ENCODE results near the gene ACTMAP.
"Not testable (repeated sequence)": the region's sequence is repeated elsewhere in the genome, so short reads cannot be mapped to it uniquely, and the experiment has no call there.

Gene ACTMAP

DNA sequence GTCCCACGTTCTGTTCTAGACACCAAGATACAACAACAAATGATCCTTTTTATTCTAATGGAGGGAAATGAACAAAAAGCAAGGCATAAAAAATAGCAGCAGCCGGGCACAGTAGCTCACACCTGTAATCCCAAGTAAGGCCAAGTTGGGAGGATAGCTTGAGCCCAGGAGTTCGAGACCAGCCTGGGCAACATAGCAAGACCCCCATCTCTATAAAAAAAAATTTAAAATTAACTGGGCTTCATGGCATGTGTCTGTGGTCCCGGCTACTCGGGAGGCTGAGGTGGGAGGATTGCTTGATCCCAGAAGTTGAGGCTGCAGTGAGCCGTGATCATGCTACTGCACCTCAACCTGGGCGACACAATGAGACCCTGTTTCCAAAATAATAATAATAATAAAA is 26.1 kb upstream of the ACTMAP start:
- no peak for DNase-seq (ENCODE audit: low read depth)

GRCh38 chr19:40775632-40776022 is 25.4 kb upstream of the ACTMAP start:
- DNase-seq (ENCODE audit: low read depth), result no peak

- no peak for DNase-seq (ENCODE audit: low read depth)
These were observed 24.8 kb upstream of the ACTMAP start, which contains the start of gene MIA for GRCh38 chr19:40774916-40775631. Gene MIA (plus strand): TSS chr19:40775521. CDS start chr19:40775543, 22 bp downstream.

DNA sequence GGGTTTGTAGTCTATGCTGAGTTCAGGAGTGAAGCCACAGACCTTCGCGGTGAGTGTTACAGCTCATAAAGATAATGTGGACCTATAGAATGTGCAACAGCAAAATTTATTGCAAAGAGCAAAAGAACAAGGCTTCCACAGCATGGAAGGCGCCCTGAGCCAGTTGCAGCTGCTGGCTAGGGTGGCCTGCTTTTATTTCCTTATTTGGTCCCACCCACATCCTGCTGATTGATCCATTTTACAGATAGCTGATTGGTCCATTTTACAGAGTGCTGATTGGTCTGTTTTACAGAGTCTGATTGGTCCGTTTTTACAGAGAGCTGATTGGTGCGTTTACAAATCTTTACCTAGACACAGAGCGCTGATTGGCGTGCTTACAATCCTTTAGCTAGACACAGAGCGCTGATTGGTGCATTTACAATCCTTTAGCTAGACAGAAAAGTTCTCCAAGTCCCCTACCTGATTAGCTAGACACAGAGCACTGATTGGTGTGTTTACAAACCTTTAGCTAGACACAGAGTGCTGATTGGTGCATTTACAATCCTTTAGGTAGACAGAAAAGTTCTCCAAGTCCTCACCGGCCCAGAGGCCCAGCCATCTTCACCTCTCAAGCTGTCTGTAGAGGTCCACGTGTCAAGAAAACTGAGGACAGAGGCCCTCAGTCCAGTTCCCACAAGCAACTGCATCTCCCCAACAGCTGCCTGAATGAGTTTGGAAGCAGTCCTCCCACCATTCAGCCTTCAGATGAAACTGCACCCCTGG is 21.0 kb upstream of the ACTMAP start:
- DNase-seq (ENCODE audit: low read depth), result not testable (repeated sequence)

DNA sequence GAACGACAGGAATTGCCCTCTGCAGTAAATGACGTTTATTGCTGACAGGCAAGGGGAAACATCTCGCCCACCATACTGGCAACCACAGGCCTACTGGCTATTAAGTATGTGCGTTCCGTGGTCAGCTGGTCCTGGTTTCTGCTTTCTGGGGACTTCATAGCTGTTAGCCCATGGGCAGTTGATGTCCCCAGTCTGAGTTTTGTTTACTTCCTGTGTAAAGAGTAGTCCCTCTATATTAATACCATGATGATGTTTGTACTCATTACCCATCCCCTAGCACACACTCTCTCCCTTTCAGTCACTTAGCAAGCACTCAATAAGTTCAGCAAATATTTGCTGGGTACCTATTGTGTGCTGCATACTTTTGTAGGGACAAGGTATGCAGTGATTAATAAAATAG is 18.6 kb upstream of the ACTMAP start:
- DNase-seq (ENCODE audit: low read depth), result no peak

DNA sequence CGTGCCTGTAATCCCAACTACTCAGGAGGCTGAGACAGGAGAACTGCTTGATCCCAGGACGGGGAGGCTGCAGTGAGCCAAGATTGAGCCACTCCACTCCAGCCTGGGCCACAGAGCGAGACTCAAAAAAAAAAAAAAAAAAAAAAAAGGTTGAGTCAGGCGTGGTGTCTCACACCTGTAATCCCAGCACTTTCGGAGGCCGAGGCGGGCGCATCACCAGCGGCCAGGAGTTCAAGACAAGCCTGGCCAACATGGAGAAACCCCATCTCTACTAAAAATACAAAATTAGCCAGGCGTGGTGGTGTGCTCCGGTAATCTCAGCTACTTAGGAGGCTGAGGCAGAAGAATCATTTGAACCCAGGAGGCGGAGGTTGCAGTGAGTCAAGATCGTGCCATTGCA is 16.1 kb upstream of the ACTMAP start:
- not testable (repeated sequence) for DNase-seq (ENCODE audit: low read depth)

- no peak for DNase-seq (ENCODE audit: low read depth)
These were observed 13.7 kb upstream of the ACTMAP start for GRCh38 chr19:40763963-40764362.

GRCh38 chr19:40763526-40763925 is 13.2 kb upstream of the ACTMAP start:
- no peak for DNase-seq (ENCODE audit: low read depth)

DNA sequence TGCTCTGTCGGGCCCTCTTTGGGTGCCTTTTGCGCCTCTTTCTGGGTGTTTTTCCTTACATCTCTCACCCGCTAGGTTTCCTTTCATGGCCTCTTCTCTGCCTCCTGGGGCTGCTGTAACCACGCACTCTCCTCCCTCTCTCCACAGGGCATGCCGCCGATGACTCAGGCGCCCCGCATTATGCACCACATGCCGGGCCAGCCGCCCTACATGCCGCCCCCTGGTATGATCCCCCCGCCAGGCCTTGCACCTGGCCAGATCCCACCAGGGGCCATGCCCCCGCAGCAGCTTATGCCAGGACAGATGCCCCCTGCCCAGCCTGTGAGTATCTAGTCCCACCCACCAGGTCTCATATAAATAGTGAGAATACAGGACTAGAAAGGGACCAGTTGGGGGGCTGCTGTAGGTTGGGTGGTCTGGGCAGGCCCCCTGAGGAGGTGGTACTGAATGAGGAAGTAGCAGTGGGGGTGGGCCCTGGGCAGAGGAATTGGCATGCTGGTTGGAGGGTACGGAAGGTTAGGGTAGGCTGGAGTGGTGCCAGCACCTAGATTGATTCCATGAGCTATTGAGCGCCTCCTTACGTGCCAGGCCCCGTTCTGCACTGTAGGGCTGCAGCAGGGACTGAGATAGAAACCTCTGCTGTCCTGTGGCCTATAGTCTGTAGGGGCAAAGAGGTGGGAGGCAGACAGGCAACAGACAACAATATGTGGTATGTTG is 12.6 kb upstream of the ACTMAP start:
- DNase-seq (ENCODE audit: low read depth), result no peak

- no peak for DNase-seq (ENCODE audit: low read depth)
These were observed 9.1 kb upstream of the ACTMAP start for GRCh38 chr19:40759352-40759751.

DNA sequence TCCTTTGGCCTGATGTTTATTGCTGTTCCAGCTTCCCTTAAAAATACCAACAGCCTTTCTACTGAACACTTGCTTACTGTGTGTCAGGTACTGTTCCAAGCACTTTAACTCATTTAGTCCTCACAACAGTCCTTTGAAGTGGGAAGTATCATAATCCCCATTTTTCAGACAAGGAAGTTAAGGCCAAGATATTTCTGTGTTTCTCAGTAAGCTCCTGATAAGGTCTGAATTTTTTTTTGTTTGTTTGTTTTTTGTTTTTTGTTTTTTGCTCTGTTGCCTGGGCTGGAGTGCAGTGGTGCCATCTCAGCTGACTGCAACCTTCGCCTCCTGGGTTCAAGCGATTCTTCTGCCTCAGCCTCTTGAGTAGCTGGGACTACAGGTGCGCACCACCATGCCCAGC is 8.2 kb upstream of the ACTMAP start:
- DNase-seq (ENCODE audit: low read depth), result no peak

GRCh38 chr19:40756502-40757110 is 6.3 kb upstream of the ACTMAP start:
- no peak for DNase-seq (ENCODE audit: low read depth)

DNA sequence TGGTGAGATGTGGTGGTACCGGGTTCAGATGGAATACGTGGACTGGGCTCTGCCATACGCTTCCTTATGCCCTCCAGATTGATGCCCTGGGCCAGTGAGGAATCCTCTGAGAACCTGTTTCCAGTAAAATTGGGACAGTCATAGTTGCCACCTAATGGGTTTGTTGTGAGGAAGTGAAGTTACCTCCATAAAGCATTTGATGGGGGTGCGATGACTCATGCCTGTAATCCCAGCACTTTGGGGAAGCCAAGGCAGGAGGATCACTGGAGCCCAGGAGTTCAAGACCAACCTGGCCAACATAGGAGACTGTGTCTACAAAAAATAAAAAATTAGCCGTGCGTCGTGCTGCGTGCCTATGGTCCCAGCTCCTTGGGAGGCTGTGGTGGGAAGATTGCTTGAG is 5.5 kb upstream of the ACTMAP start:
- no peak for DNase-seq (ENCODE audit: low read depth)

DNA sequence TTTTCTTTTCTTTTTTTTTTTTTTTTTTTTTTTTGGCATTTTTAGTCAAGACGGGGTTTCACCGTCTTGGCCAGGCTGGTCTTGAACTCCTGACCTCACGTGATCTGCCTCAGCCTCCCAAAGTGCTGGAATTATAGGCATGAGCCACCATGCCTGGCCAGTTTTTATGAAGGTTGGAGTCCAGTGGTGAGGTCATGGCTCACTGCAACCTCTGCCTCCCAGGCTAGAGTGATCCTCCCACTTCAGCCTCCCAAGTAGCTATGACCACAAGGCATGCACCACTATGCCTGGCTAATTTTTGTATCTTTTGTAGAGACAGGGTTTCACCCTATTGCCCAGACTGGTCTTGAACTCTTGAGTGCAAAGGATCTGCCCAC is 5.0 kb upstream of the ACTMAP start:
- DNase-seq (ENCODE audit: low read depth), result no peak

DNA sequence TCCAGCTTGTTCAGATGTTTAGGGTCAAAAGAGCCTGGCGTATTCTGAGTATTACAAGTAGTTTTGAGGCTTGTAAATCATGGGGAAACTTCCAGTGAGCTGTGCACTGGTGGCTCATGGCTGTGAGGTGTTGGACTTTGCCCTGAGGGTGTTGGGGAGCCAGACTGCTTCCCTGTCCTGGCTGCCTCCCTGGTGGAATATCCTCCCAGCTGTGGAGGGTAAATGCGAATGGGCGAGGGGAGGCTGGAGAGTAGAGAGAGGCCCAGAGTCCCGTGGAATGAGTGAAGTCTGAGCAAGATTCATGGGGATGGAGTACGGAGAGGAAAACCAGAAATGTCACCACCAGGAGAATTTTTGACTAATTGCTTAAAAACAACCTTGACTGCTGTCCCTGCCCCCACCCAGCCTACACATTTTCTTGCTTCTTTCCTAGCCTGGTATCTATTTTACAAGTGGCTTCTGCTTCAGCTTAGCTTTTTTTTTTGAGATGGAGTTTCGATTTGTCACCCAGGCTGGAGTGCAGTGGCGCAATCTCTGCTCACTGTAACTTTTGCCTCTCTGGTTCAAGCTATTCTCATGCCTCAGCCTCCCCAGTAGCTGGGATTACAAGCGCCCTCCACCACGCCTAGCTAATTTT is 4.5 kb upstream of the ACTMAP start:
- no peak for DNase-seq (ENCODE audit: low read depth)

GRCh38 chr19:40752257-40752781 is 2.0 kb upstream of the ACTMAP start:
- no peak for DNase-seq (ENCODE audit: low read depth)

DNA sequence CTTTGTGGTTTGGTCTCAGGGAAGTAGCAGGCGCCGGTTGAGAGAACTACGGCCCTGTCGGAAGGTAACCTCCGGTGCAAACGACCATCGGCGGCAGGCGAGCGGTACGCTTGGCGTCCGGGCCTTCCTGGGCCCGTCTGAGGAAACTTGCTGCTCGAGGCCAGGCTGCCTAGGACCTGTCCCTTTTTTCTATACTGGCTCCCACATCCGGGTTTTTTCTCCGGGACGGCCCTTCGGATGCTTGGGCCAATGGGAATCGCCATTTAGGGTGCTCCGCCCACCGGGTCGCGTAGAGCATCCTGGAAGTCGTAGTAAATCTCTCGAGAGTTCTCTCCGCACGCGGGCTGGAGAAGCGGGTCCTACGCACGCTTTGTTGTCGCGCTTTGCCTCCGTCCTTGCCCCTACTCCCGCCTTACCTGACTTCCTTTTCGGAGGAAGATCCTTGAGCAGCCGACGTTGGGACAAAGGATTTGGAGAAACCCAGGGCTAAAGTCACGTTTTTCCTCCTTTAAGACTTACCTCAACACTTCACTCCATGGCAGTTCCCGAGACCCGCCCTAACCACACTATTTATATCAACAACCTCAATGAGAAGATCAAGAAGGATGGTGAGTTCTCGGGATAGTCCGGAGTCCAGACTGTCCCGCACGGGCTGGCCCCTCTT is 729 bp upstream of the ACTMAP start, which contains the start of gene SNRPA:
Gene SNRPA, plus strand, starts transcription at position 330 of the 664 bp plus-strand sequence. Its CDS starts 206 bp downstream, at position 536.
- peak; percentile 100 for DNase-seq (ENCODE audit: low read depth)

- DNase-seq (ENCODE audit: low read depth), result no peak
These were observed 2.7 kb downstream of the ACTMAP start for GRCh38 chr19:40747536-40747935.

- DNase-seq (ENCODE audit: low read depth), result no peak
These were observed 4.9 kb downstream of the ACTMAP start for GRCh38 chr19:40745402-40745780.

GRCh38 chr19:40744554-40745401 is 5.5 kb downstream of the ACTMAP start:
- DNase-seq (ENCODE audit: low read depth), result no peak

Data from HS-27A (cell line).